Gastroesophageal sphincter (tissue), 4 donors: ENCODE measurements around the gene DNAH9. TPM values are rescaled to one million over a fixed set of nuclear protein-coding genes. Genes with fewer than 3 reads are reported as not detected.

Experiments
- ATAC-seq: fragments of 150-250 bp; one replicate; pipeline ENCODE4 v1.9.1; 2016; ENCODE audit warnings: mild to moderate bottlenecking, moderate library complexity
- H3K27ac ChIP-seq, 4 donors: fragments of 200-600 bp; sonication (generic) in 3 of 4; 1 replicate in 3 of 4; 2 replicates in 1 of 4; pipeline ENCODE4 v1.5.1; 2016 to 2019
- H3K27me3 ChIP-seq: fragments of 200-600 bp; sonication (generic); one replicate; pipeline ENCODE4 v1.5.1; 2019
- H3K36me3 ChIP-seq, 2 donors: fragments of 200-600 bp; sonication (generic); one replicate each; pipeline ENCODE4 v1.5.1; 2019; ENCODE audit warnings: control low read depth in 1 of 2
- H3K4me1 ChIP-seq, 3 donors: fragments of 200-600 bp; sonication (generic); 1 replicate in 2 of 3; 2 replicates in 1 of 3; pipeline ENCODE4 v1.5.1; 2016 to 2019; ENCODE audit warnings: control low read depth in 2 of 3
- H3K4me3 ChIP-seq, 2 donors: fragments of 200-600 bp; sonication (generic); one replicate each; pipeline ENCODE4 v1.5.1; 2019; ENCODE audit warnings: mild to moderate bottlenecking in 1 of 2, moderate library complexity in 1 of 2
- H3K9me3 ChIP-seq, 3 donors: fragments of 200-600 bp; sonication (generic); one replicate each; pipeline ENCODE4 v1.5.1; 2017 to 2019; ENCODE audit warnings: control low read depth in 2 of 3
- CTCF ChIP-seq, 4 experiments: fragments of 200-600 bp in 2 of 4; fragments of 450-650 bp in 2 of 4; sonication (generic) in 1 of 4; IDR thresholded peaks; one replicate each; pipeline ENCODE4 v1.5.1; 2017 to 2019; ENCODE audit warnings: antibody characterized with exemption in 4 of 4, mild to moderate bottlenecking in 2 of 4, moderate library complexity in 2 of 4
- EP300 ChIP-seq: sonication (generic); formaldehyde crosslinking; IDR thresholded peaks from one replicate; pipeline ENCODE4 v1.6.1; 2017; ENCODE audit warnings: antibody characterized with exemption, mild to moderate bottlenecking
- POLR2A ChIP-seq, 2 donors: fragments of 450-650 bp; IDR thresholded peaks; one replicate each; pipeline ENCODE4 v1.6.1; 2017; ENCODE audit warnings: antibody characterized with exemption in 2 of 2, mild to moderate bottlenecking in 2 of 2, moderate library complexity in 1 of 2
- POLR2AphosphoS5 ChIP-seq: sonication (generic); formaldehyde crosslinking; IDR thresholded peaks from one replicate; pipeline ENCODE4 v1.6.1; 2017; ENCODE audit warnings: antibody characterized with exemption
- WGBS, 2 donors: methylation state at CpG; one replicate each; pipeline ENCODE4 v1.1.5; 2018; ENCODE audit warnings: low coverage in 1 of 2; 5-methylcytosine and 5-hydroxymethylcytosine counted together
- total RNA-seq, 4 donors: library from RNA; depleted of rRNA; stranded (reverse); fragments of >200 nt; gene quantifications; one replicate each; pipeline ENCODE4 v1.1.0, GENCODE V29; 2016

DNAH9 gene
- total RNA-seq, 4 donors from 2014 or later: 0.12 to 0.15 (median 0.13) TPM; not detected in 1

- 75 to 76% methylated on average over 1 of the region's 2 CpGs for WGBS, 2 donors
- peak overlapping the region in 1 of 4 donors; percentile 17 for H3K27ac ChIP-seq
Observed at GRCh38 chr17:11779892-11780291, 181.6 kb downstream of the DNAH9 start.

GRCh38 chr17:11780621-11781020 is 182.4 kb downstream of the DNAH9 start:
- ATAC-seq: no peak
- no peak overlapping the region for H3K27ac ChIP-seq
- H3K4me3 ChIP-seq: no peak overlapping the region
- no peaks in the 10 kb centered on the region for H3K36me3 ChIP-seq
- no peaks in the 10 kb centered on the region for H3K27me3 ChIP-seq
- H3K4me1 ChIP-seq: no peaks in the 10 kb centered on the region
- TF ChIP-seq POLR2AphosphoS5 (no peak), POLR2A (IDR thresholded peaks at IDR 0.05) (no peak), CTCF (IDR thresholded peaks at IDR 0.05) (no peak)
- no peaks in the 10 kb centered on the region for H3K9me3 ChIP-seq
- WGBS, 2 donors: 63 to 93% methylated on average over 2 to 4 of the region's 5 CpGs

More at GRCh38 chr17:11779892-11780291, 181.6 kb downstream of the DNAH9 start:
- Histone ChIP-seq H3K27me3 (no peaks in the 10 kb centered on the region), H3K9me3 (no peaks in the 10 kb centered on the region), H3K36me3 (no peaks in the 10 kb centered on the region), H3K4me3 (no peak overlapping the region), H3K4me1 (no peaks in the 10 kb centered on the region)
- peak; percentile 46 for ATAC-seq
- TF ChIP-seq POLR2A (IDR thresholded peaks at IDR 0.05): no peak
- no peak for TF ChIP-seq POLR2AphosphoS5
- TF ChIP-seq EP300: no peak
- no peak for TF ChIP-seq CTCF (IDR thresholded peaks at IDR 0.05)

GRCh38 chr17:11786711-11787438 is 188.6 kb downstream of the DNAH9 start:
- Histone ChIP-seq H3K27me3 (no peaks in the 10 kb centered on the region), H3K9me3 (peaks cover 0 to 14% (median 0%) of the 10 kb centered on the region in 3 donors), H3K27ac (no peak overlapping the region), H3K4me1 (no peaks in the 10 kb centered on the region), H3K4me3 (no peak overlapping the region), H3K36me3 (no peaks in the 10 kb centered on the region)
- no peak for ATAC-seq
- no peak for TF ChIP-seq EP300
- TF ChIP-seq POLR2AphosphoS5: no peak
- no peak for TF ChIP-seq POLR2A (IDR thresholded peaks at IDR 0.05)
- no peak for TF ChIP-seq CTCF (IDR thresholded peaks at IDR 0.05)
- WGBS, 2 donors: 71 to 86% methylated on average over 4 to 7 of the region's 9 CpGs

GRCh38 chr17:11795906-11796305 is 197.6 kb downstream of the DNAH9 start:
- Histone ChIP-seq H3K27ac (no peak overlapping the region), H3K9me3 (no peaks in the 10 kb centered on the region), H3K27me3 (no peaks in the 10 kb centered on the region), H3K4me3 (no peak overlapping the region), H3K4me1 (no peaks in the 10 kb centered on the region), H3K36me3 (no peaks in the 10 kb centered on the region)
- TF ChIP-seq CTCF (IDR thresholded peaks at IDR 0.05) (no peak), EP300 (no peak), POLR2AphosphoS5 (no peak), POLR2A (IDR thresholded peaks at IDR 0.05) (no peak)
- no peak for ATAC-seq
- WGBS, 2 donors: 100% methylated on average over 1 of the region's 1 CpG; no CpG with 5 or more reads in 1 of the 2 donors

GRCh38 chr17:11797803-11798202 is 199.5 kb downstream of the DNAH9 start:
- Histone ChIP-seq H3K27me3 (no peaks in the 10 kb centered on the region), H3K4me3 (no peak overlapping the region), H3K9me3 (no peaks in the 10 kb centered on the region), H3K4me1 (no peaks in the 10 kb centered on the region), H3K36me3 (no peaks in the 10 kb centered on the region), H3K27ac (no peak overlapping the region)
- no peak for ATAC-seq
- WGBS, 2 donors: 64 to 86% methylated on average over 7 to 8 of the region's 8 CpGs
- TF ChIP-seq POLR2A (IDR thresholded peaks at IDR 0.05): no peak
- TF ChIP-seq CTCF (IDR thresholded peaks at IDR 0.05): no peak
- TF ChIP-seq EP300: no peak
- TF ChIP-seq POLR2AphosphoS5: no peak
